Activated T-helper 1 cell treated with Interleukin-2 at 50 U/mL for 16 hours (primary cell): ENCODE data around the gene MYH8.

Experiments
- DNase-seq: peaks from one replicate; pipeline ENCODE4 v3.0.0-alpha.2; 2020; ENCODE audit warnings: low read depth

MYH8 gene

DNA sequence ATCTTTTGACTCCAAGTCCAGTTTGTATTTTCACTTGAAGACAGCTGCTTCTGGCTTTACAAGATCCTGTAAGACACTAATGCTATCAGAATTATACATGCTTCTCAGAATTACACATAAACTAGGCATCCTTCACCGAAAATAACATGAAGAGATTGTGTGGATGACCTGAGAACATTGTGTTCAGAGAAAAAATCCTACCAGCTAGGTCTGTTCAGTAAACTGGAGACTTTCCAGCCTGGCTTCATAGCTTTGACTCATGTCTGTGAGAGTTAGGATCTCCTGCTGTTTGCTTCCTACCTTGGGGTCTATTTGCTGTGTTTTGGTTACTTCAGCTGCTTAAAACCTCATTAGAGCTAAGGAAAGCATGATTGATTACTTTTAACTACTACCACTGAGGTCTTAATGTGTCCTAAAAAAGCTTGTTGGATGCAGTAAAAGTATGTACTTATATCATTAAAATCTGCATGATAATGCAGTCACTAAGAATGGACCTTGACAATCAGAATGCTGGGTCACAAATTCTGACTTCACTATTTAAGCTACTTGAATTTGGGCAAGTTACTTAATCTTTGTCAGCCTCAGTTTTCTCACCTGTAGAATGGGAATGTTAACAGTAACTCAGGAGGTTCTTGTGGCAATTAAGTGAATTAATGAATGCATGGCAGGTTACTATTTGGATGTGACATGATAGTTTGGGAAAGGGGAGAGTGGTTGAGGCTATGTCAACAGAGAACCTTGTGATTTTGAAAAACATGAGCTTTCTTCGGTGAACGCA, 40.9 kb downstream of the MYH8 start:
- no peak for DNase-seq

- no peak for DNase-seq
Observed at GRCh38 chr17:10372906-10373305, 48.8 kb downstream of the MYH8 start, which contains the start of gene MYH13. Gene MYH13 (minus strand): TSS chr17:10373006. CDS start chr17:10364530, 8,476 bp downstream.

GRCh38 chr17:10370016-10370608, 51.6 kb downstream of the MYH8 start:
- no peak for DNase-seq

DNA sequence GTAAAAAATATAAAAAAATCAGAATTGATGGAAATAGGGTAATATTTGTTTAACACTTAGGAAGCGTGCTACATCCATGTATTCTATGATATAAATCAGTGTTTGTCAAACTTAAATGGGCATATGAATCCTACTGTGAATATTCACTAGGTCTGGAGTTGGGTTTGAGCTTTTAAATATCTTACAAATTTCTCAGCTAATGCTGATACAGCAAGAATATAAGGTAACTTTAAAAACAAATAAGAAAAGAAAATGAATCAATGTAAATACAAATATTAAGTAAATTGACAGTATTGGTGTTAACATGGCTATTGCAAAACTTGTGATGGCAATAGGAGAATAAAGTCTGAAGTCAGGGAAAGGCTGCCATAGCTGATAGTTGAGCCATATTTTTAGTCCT, 52.5 kb downstream of the MYH8 start:
- DNase-seq, result no peak

DNA sequence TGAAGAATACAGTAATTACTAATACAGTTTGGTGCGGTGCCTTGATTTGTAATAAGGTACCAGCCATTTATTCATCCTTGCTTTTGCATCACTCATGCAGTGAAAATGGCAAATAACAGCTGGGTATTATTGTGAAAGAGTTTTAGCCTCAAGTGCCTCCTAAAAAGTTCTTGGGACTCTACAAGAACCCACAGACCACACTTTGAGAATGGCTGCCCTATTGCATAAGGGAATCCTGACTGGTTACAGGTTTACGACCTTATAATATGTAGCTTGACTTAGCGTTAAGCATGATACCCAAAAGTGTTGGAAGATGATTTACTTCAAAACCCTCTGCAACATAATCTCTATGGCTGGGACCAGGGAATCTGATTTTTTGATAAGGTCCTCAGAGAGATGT, 53.2 kb downstream of the MYH8 start:
- no peak for DNase-seq

GRCh38 chr17:10360578-10360977, 61.2 kb downstream of the MYH8 start:
- DNase-seq, result no peak

GRCh38 chr17:10357768-10358167, 64.0 kb downstream of the MYH8 start:
- peak; percentile 1 for DNase-seq

DNA sequence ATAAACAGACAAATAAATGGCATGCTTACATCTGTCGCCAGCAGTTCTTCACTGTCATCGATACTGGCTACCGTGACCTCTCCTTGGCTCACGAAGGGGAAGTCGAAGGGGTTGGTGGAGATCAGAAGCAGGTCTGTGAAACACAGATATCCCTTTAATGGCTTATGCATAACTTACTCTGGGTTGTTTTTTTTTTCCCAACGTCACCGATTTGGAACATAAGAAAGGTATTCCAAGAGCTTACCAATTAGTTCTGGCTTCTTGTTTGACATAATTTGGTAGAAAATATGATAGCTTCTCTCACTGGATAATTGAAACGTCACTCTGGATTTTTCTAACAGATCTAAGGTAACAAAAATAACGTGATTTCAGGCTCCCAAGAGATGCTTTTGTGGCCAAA, 67.1 kb downstream of the MYH8 start:
- DNase-seq, result no peak

DNA sequence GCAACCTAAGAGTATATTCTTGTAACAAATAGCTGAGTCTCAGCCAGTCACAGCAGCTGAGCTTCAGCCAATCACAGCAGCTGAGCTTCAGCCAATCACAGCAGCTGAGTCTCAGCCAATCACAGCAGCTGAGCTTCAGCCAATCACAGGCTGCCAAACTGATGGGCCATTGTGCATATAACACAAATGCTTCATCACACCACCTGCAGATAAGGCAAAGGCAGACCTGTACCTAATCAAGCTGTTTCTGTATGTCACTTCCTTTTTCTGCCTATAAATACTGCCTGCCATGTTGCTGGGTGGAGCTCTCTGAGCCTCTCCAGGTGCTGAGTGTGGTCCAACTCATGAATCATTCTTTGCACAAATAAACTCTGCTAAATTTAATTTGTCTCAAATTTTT, 68.9 kb downstream of the MYH8 start:
- no peak for DNase-seq

GRCh38 chr17:10349403-10349802, 72.3 kb downstream of the MYH8 start:
- no peak for DNase-seq

- no peak for DNase-seq
Observed at GRCh38 chr17:10344816-10345215, 76.9 kb downstream of the MYH8 start.
